H1 (cell line): ENCODE data around the gene CREBBP. TPM values are rescaled to one million over a fixed set of nuclear protein-coding genes. Genes with fewer than 3 reads are reported as not detected.

Experiments
- CHD7 ChIP-seq: fragments of 300-600 bp; sonication (generic); IDR thresholded peaks from 2 replicates; pipeline ENCODE4 v1.7.1; 2012; ENCODE audit warnings: low read length, moderate library complexity, mild to moderate bottlenecking, inconsistent platforms; ENCODE audit not compliant: insufficient replicate concordance
- EP300 ChIP-seq, 2 experiments: IDR thresholded peaks; 1 replicate in 1 of 2; 2 replicates in 1 of 2; pipeline ENCODE4 v1.6.1; 2011 to 2012; ENCODE audit warnings: low read depth in 2 of 2, low read length in 2 of 2, mild to moderate bottlenecking in 2 of 2, borderline replicate concordance in 1 of 2, inconsistent platforms in 1 of 2, moderate library complexity in 1 of 2
- EZH2 ChIP-seq: fragments of 200-600 bp; sonication (generic); IDR thresholded peaks from 2 replicates; pipeline ENCODE4 v1.7.1; 2012; ENCODE audit warnings: low read depth, mild to moderate bottlenecking, moderate library complexity, low read length, inconsistent platforms; ENCODE audit not compliant: severe bottlenecking
- NANOG ChIP-seq: IDR thresholded peaks from 2 replicates; pipeline ENCODE4 v1.6.1; 2011; ENCODE audit warnings: low read length, low read depth, mild to moderate bottlenecking, inconsistent platforms; ENCODE audit not compliant: insufficient read depth, poor library complexity, severe bottlenecking
- RFX5 ChIP-seq: IDR thresholded peaks from 2 replicates; pipeline ENCODE4 v1.6.1; 2011; ENCODE audit warnings: low read depth, low read length, improper control_type of control experiment, borderline replicate concordance
- SIN3A ChIP-seq, 2 experiments: IDR thresholded peaks in 1 of 2; conservative IDR thresholded peaks in 1 of 2; 2 replicates each; pipeline ENCODE4 v1.6.1; 2011 to 2012; ENCODE audit warnings: low read length in 2 of 2, improper control_type of control experiment in 1 of 2, low read depth in 1 of 2, mild to moderate bottlenecking in 1 of 2
- SRF ChIP-seq: IDR thresholded peaks from 2 replicates; pipeline ENCODE4 v1.6.1; 2011; ENCODE audit warnings: mild to moderate bottlenecking, low read depth, low read length, moderate library complexity
- polyA plus RNA-seq, 7 experiments: library from polyadenylated mRNA; depleted of rRNA in 3 of 7; stranded (reverse) in 5 of 7; unstranded in 2 of 7; fragments of >200 nt in 5 of 7; fragments of 200-250 nt in 2 of 7; gene quantifications; 1 replicate in 5 of 7; 2 replicates in 1 of 7; 4 replicates in 1 of 7; pipeline versions ENCODE4 v1.2.1 to v1.2.3, GENCODE V29; 2011 to 2013; ENCODE audit warnings: missing spikeins in 2 of 7, mixed read lengths in 2 of 7
- total RNA-seq: library from RNA; stranded (reverse); fragmentation: NEBNext Ultra II Directional; extraction: Animal tissue kit (Norgen Biotek cat#: 25700); gene quantifications from 2 replicates; pipeline ENCODE4 v1.2.1, GENCODE V29; 2021

The CREBBP gene
- total and polyA plus RNA-seq, 2 of the 8 experiments (the other 6 are each of a cell fraction or from before 2014, with no cell fraction given) = 10.0 to 60.1 TPM

- TF ChIP-seq CHD7 (no peak), EP300 (IDR thresholded peaks at IDR 0.05; ENCODE audit: borderline replicate concordance in 1 of 2, low read depth in 2 of 2, low read length in 2 of 2) (no peak), SIN3A (conservative IDR thresholded peaks at IDR 0.05 in 1 of 2, IDR thresholded peaks at IDR 0.05 in 1 of 2; ENCODE audit: low read depth in 1 of 2, low read length in 2 of 2) (no peak), SRF (no peak), EZH2 (no peak), NANOG (no peak), RFX5 (no peak)
These were observed 97.9 kb downstream of the CREBBP start (continued) for GRCh38 chr16:3782566-3782965.
